Activated CD4-positive, alpha-beta T cell treated with anti-CD3 and anti-CD28 coated beads, Interleukin-2, amount 50 U/mL, for 48 hours (primary cell): ENCODE data around the gene SLC1A2.

Source experiments
- DNase-seq, 2 experiments: peaks; one replicate each; pipeline ENCODE4 v3.0.0-alpha.2; 2020

SLC1A2 gene

GRCh38 chr11:35293699-35294098, 125.7 kb downstream of the SLC1A2 start:
- no peak for DNase-seq

- DNase-seq: no peak
Measured at GRCh38 chr11:35293035-35293434, 126.3 kb downstream of the SLC1A2 start.

- no peak for DNase-seq
Measured at GRCh38 chr11:35292279-35292678, 127.1 kb downstream of the SLC1A2 start.

GRCh38 chr11:35290876-35291275, 128.5 kb downstream of the SLC1A2 start:
- DNase-seq: no peak

GRCh38 chr11:35289821-35290220, 129.5 kb downstream of the SLC1A2 start:
- no peak for DNase-seq

- no peak for DNase-seq
Measured at GRCh38 chr11:35288817-35289541, 130.4 kb downstream of the SLC1A2 start.

GRCh38 chr11:35288309-35288708, 131.0 kb downstream of the SLC1A2 start:
- DNase-seq: no peak

GRCh38 chr11:35287344-35287890, 131.9 kb downstream of the SLC1A2 start:
- no peak for DNase-seq

- no peak for DNase-seq
Measured at GRCh38 chr11:35286126-35286525, 133.2 kb downstream of the SLC1A2 start.

- DNase-seq: no peak
Measured at GRCh38 chr11:35285471-35285870, 133.9 kb downstream of the SLC1A2 start.

GRCh38 chr11:35282221-35282882, 137.0 kb downstream of the SLC1A2 start:
- DNase-seq: no peak

GRCh38 chr11:35281169-35281688, 138.1 kb downstream of the SLC1A2 start:
- no peak for DNase-seq

- no peak for DNase-seq
Measured at GRCh38 chr11:35280727-35281126, 138.6 kb downstream of the SLC1A2 start.

- no peak for DNase-seq
Measured at GRCh38 chr11:35277827-35278226, 141.5 kb downstream of the SLC1A2 start.

GRCh38 chr11:35276396-35277145, 142.8 kb downstream of the SLC1A2 start:
- peak in 1 of 2 experiments; percentile 34 for DNase-seq

- no peak for DNase-seq
Measured at GRCh38 chr11:35275786-35276170, 143.6 kb downstream of the SLC1A2 start.

- no peak for DNase-seq
Measured at GRCh38 chr11:35274909-35275785, 144.2 kb downstream of the SLC1A2 start.

- DNase-seq: peak; percentile 58 to 72
Measured at GRCh38 chr11:35272391-35272902, 146.9 kb downstream of the SLC1A2 start.

- no peak for DNase-seq
Measured at GRCh38 chr11:35271031-35271430, 148.3 kb downstream of the SLC1A2 start.

GRCh38 chr11:35270342-35270741, 149.0 kb downstream of the SLC1A2 start:
- DNase-seq: no peak

GRCh38 chr11:35267504-35267903, 151.9 kb downstream of the SLC1A2 start:
- DNase-seq: no peak
